VCaP (cell line): ENCODE measurements around the gene FADD.

ENCODE experiments used
- H3K27ac ChIP-seq: fragments of 450-650 bp; 2 replicates; pipeline ENCODE4 v1.5.1; 2017
- TF ChIP-seq, protein P1 (sequence below): fragments of 450-650 bp; conservative IDR thresholded peaks from 2 replicates; pipeline ENCODE4 v1.5.1; 2017; ENCODE audit warnings: mild to moderate bottlenecking, moderate library complexity

FADD gene

DNA sequence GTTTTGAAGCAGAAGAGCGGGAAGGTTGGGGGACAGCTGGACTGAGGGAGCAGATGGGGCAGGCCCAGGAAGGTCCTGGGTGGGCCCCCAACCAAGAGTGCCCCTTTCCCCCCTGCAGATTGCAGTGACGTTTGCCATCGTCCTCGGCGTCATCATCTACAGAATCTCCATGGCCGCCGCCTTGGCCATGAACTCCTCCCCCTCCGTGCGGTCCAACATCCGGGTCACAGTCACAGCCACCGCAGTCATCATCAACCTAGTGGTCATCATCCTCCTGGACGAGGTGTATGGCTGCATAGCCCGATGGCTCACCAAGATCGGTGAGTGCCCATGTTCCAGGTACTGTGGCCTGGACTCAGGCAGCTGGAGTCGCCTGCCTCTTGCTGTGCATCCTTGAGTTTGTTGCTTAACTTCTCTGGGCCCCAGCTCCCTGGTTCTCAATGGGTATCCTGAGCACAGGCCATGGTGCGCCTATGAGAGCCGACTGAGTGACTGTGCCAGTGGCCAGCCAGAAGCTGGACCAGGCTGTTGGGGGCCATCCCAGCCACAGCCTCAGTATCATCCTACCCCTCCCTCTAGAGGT is 42.0 kb upstream of the FADD start:
- TF ChIP-seq, protein P1, sequence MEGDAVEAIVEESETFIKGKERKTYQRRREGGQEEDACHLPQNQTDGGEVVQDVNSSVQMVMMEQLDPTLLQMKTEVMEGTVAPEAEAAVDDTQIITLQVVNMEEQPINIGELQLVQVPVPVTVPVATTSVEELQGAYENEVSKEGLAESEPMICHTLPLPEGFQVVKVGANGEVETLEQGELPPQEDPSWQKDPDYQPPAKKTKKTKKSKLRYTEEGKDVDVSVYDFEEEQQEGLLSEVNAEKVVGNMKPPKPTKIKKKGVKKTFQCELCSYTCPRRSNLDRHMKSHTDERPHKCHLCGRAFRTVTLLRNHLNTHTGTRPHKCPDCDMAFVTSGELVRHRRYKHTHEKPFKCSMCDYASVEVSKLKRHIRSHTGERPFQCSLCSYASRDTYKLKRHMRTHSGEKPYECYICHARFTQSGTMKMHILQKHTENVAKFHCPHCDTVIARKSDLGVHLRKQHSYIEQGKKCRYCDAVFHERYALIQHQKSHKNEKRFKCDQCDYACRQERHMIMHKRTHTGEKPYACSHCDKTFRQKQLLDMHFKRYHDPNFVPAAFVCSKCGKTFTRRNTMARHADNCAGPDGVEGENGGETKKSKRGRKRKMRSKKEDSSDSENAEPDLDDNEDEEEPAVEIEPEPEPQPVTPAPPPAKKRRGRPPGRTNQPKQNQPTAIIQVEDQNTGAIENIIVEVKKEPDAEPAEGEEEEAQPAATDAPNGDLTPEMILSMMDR: no peak
- no peak overlapping the region for H3K27ac ChIP-seq

DNA sequence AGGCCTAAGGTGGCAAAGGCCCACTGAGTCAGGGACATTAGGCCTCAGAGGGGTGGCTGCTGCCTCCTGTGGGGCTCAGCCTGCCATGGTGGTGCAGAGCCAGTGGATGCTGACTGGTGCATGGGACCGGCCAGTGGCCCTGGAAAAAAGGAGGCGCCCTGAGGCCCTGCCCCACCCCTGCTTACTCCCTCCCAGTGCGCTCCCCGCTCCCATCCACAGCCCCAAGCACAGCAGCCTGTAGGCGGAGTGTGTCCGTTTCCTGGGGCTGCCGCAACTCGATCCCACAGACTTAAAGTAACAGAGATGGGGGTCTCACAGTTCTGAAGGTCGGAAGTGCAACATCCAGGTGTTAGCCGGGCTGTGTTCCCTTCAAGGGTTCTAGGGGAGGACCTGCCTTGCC is 38.4 kb upstream of the FADD start:
- TF ChIP-seq, protein P1: no peak
- H3K27ac ChIP-seq: no peak overlapping the region

DNA sequence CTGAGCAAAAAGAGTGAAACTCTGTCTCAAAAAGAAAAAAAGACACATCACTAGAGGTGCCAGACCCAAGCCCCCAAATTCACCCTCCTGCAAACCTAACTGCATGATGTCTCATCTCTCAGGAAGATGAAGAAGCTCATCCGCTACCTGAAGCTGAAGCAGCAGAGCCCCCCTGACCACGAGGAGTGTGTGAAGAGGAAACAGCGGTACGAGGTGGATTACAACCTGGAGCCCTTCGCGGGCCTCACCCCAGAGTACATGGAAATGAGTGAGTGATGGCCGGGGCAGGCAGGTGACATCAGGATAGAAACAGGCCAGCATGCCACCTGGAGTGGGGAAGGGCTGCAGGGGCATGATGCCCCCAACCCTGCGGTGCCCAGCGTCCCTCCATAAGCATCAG is 36.0 kb upstream of the FADD start:
- TF ChIP-seq, protein P1: no peak
- no peak overlapping the region for H3K27ac ChIP-seq

DNA sequence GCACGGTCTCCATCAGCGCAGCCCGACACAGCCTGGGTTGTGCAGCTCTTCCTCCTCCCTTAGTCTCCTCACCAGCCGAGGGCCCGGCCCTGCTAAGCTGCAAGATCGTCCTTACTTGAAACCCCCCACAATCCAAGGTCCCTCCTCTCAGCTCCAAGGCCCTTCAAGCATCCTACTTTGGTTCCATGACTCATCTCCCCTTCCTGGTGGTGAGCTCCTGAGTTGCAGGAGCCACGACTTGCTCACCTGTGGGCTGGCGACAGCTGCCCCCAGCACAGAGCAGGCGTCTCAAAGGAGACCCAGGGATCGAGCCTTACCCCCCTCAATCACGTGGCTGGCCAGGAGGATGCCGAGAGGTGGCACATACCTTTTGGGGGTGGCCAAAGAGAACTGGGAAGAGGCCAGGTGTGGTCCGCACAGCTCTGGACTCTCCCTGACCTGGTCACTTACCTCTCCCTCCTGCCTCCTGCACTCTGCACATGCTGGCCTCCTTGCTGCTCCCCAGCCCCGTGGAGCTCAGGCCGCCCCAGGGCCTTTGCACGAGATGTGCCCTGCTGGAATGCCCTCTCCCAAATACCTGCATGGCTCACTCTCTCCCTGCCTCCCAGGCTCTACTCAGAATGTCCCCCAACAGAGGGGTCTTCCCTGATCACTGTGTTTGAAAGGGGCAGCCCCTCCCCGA is 35.2 kb upstream of the FADD start:
- TF ChIP-seq, protein P1: no peak
- H3K27ac ChIP-seq: no peak overlapping the region

DNA sequence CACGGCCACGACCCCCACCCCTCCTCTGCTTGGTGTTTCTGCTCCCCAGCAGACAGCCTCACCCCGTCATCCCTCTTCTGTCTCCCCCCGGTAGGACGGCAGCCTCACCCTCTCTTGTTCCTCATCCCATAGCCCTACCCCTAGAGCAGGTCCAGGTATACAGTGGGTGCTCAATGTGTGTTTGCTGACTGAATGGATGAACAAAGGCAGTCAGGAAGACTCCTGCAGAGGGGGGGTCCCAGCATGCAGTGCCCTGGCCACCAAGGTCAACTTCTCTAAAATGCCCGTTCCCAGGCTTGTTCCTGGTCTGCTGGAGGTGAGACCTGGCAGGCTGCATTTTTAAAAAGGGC is 34.7 kb upstream of the FADD start:
- TF ChIP-seq, protein P1: no peak

DNA sequence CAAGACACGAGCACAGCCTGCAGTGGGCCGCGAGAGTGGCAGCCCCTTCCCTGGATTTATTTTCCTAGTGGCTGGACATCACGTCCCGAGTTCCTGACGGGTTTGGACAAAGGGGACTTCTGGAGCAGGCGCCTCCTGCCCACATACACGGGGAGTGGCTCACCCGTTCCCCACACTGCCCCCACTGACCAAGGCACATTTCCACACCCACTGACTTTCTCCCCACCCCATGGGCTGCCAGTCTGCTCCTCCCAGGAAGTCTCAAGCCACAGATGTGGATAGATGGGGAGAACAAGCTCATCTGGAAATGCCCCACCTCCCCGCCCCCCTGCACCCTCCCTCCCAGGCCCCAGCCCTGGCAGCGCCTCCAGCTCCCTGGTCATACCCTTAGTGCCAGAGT is 34.0 kb upstream of the FADD start:
- TF ChIP-seq, protein P1: no peak
- H3K27ac ChIP-seq: no peak overlapping the region

More for the DNA sequence above, 34.7 kb upstream of the FADD start:
- H3K27ac ChIP-seq: no peak overlapping the region

DNA sequence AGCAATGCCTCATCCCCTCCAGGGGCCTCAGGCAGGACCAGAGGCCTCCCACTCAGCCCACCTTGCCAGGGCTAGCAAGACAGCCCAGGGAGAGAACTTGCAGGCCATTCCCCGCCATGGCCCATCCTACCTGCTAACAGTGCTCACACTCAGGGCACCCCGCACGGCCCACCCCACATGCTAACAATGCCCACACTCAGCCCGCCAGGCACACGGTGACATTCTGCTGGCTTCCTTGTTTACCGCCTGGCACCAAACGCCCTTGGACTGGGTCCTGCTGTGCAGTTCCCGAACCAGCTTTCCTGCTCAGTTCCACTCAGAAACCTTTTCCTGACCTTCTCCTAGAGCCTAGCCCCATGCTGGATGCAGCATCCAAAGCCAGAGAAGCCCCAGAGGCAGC is 33.5 kb upstream of the FADD start:
- no peak overlapping the region for H3K27ac ChIP-seq
- TF ChIP-seq, protein P1: no peak
